Mammary epithelial cell (primary cell): ENCODE results near the gene OVCH1.

Source experiments
- EZH2 ChIP-seq: IDR thresholded peaks from 2 replicates; pipeline ENCODE4 v1.6.1; 2012; ENCODE audit warnings: low read length, inconsistent platforms, borderline replicate concordance
- TF ChIP-seq, protein P1 (sequence below), 2 donors: IDR thresholded peaks in 1 of 2; conservative IDR thresholded peaks in 1 of 2; 2 replicates each; pipeline ENCODE4 v1.5.1; 2011 to 2012; ENCODE audit warnings: inconsistent platforms in 2 of 2, low read length in 2 of 2, mild to moderate bottlenecking in 2 of 2, control low read depth in 1 of 2, low read depth in 1 of 2; ENCODE audit not compliant: insufficient read depth in 1 of 2; ENCODE audit errors: extremely low read depth in 1 of 2

DNA sequence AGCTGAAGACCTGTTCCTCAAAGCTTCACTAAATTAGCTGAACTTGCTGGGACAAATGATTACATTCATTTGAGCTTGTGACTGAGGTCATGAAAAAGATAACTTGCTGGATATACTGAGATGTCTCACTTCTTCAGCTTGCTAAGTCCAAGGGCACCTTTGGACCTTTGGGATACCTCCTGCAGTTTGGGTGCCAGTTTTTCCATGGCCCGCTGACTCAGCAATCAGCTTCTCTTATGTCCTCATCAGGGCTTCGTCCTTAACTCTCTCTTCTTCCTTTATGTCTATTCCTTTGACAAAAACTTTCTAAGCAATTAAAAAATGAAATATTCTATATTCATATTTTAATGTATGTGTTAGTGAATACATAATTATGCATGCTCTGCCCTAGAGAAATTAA lies 45.6 kb downstream of the OVCH1 start:
- TF ChIP-seq, protein P1, sequence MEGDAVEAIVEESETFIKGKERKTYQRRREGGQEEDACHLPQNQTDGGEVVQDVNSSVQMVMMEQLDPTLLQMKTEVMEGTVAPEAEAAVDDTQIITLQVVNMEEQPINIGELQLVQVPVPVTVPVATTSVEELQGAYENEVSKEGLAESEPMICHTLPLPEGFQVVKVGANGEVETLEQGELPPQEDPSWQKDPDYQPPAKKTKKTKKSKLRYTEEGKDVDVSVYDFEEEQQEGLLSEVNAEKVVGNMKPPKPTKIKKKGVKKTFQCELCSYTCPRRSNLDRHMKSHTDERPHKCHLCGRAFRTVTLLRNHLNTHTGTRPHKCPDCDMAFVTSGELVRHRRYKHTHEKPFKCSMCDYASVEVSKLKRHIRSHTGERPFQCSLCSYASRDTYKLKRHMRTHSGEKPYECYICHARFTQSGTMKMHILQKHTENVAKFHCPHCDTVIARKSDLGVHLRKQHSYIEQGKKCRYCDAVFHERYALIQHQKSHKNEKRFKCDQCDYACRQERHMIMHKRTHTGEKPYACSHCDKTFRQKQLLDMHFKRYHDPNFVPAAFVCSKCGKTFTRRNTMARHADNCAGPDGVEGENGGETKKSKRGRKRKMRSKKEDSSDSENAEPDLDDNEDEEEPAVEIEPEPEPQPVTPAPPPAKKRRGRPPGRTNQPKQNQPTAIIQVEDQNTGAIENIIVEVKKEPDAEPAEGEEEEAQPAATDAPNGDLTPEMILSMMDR (conservative IDR thresholded peaks at IDR 0.05 in 1 of 2, IDR thresholded peaks at IDR 0.05 in 1 of 2; ENCODE audit: extremely low read depth in 1 of 2, insufficient read depth in 1 of 2, low read depth in 1 of 2, low read length in 2 of 2), result no peak
- TF ChIP-seq EZH2, result no peak
